K562 (cell line): ENCODE measurements around the gene MKLN1. TPM values are rescaled to one million over a fixed set of nuclear protein-coding genes. Genes with fewer than 3 reads are reported as not detected.

Source experiments
- ATAC-seq: fragments of 200-7000 bp; cut with Tn5 transposase; 3 replicates; pipeline ENCODE4 v1.9.1; 2020; ENCODE audit warnings: moderate library complexity
- BruUV-seq: library from RNA; stranded (reverse); fragments of 400-500 nt; replicated peaks from 2 replicates; lab custom pipeline; 2021; lab: Mats Ljungman, UMichigan
- CTCF ChIA-PET: fragments of 300-600 bp; formaldehyde crosslinking; extraction: SDS; loops from one replicate; lab custom pipeline; 2021; ENCODE audit warnings: low intra/inter-chr PET ratio; lab: Yijun Ruan, JAX
- POLR2A ChIA-PET: fragments of 300-600, 350-650 bp; sonication (Branson Sonifier 250); formaldehyde crosslinking; extraction: SDS; loops from one replicate; lab custom pipeline; 2021; ENCODE audit warnings: antibody characterized with exemption, inconsistent platforms; lab: Yijun Ruan, JAX
- DNase-seq, 4 experiments: peaks; one replicate each; pipeline versions ENCODE4 v3.0.0 to v3.0.0-alpha.2; 2011 to 2018; ENCODE audit warnings: low spot score in 3 of 4, mixed read lengths in 3 of 4; ENCODE audit errors: extremely low read depth in 1 of 4
- FAIRE-seq: peaks from 2 replicates; lab custom pipeline; 2011; peaks lifted over from hg19 to GRCh38; lab: Jason Lieb, UNC
- H2AFZ ChIP-seq: 2 replicates; pipeline ENCODE4 v1.6.0; 2011; ENCODE audit warnings: low read depth, low read length, control low read depth, inconsistent platforms
- H3K27ac ChIP-seq: fragments of 200-600 bp; 3 replicates; pipeline ENCODE4 v1.8.0; 2011; ENCODE audit warnings: low read depth, mild to moderate bottlenecking, control low read depth, inconsistent platforms, low read length, moderate library complexity, mixed read lengths; ENCODE audit errors: extremely low read depth
- H3K27me3 ChIP-seq, 2 experiments: fragments of 300-600 bp in 1 of 2; 2 replicates in 1 of 2; 3 replicates in 1 of 2; pipeline versions ENCODE4 v1.6.0 to v1.8.0; 2011; ENCODE audit warnings: inconsistent platforms in 2 of 2, low read length in 2 of 2, mild to moderate bottlenecking in 1 of 2, mixed read lengths in 1 of 2, moderate library complexity in 1 of 2; ENCODE audit not compliant: control insufficient read depth in 2 of 2, insufficient read depth in 2 of 2
- H3K36me3 ChIP-seq: fragments of 300-600 bp; 3 replicates; pipeline ENCODE4 v1.8.0; 2011; ENCODE audit warnings: mild to moderate bottlenecking, low read length, inconsistent platforms; ENCODE audit not compliant: control insufficient read depth, insufficient read depth
- H3K4me1 ChIP-seq, 2 experiments: fragments of 200-600 bp in 1 of 2; replicated peaks in 1 of 2; 2 replicates in 1 of 2; 3 replicates in 1 of 2; pipeline versions ENCODE4 v1.5.1 to v1.8.0; 2011; ENCODE audit warnings: inconsistent platforms in 2 of 2, low read length in 2 of 2, mild to moderate bottlenecking in 1 of 2, mixed read lengths in 1 of 2, moderate library complexity in 1 of 2; ENCODE audit not compliant: control insufficient read depth in 2 of 2, insufficient read depth in 2 of 2
- H3K4me2 ChIP-seq: 2 replicates; pipeline ENCODE4 v1.6.1; 2011; ENCODE audit warnings: low read length, control low read depth, inconsistent platforms, mixed read lengths; ENCODE audit not compliant: insufficient read depth
- H3K4me3 ChIP-seq: fragments of 200-600 bp; sonication (generic), shearing (Covaris generic); 2 replicates; pipeline ENCODE4 v1.5.1; 2016; ENCODE audit warnings: control low read depth, inconsistent platforms
- H3K79me2 ChIP-seq: fragments of 200-600 bp; 3 replicates; pipeline ENCODE4 v1.8.0; 2011; ENCODE audit warnings: low read length, inconsistent platforms; ENCODE audit not compliant: control insufficient read depth, insufficient read depth
- H3K9ac ChIP-seq, 2 experiments: 2 replicates each; pipeline versions ENCODE4 v1.6.0 to v1.6.1; 2011; ENCODE audit warnings: low read depth in 2 of 2, low read length in 2 of 2, control low read depth in 1 of 2, inconsistent platforms in 1 of 2, mild to moderate bottlenecking in 1 of 2, mixed read lengths in 1 of 2; ENCODE audit not compliant: insufficient read depth in 1 of 2
- H3K9me1 ChIP-seq: one replicate; pipeline ENCODE4 v1.6.0; 2011; ENCODE audit warnings: inconsistent platforms, mild to moderate bottlenecking, low read length, moderate library complexity; ENCODE audit not compliant: control insufficient read depth, insufficient read depth
- H3K9me3 ChIP-seq: replicated peaks from 2 replicates; pipeline ENCODE4 v1.5.1; 2011; ENCODE audit warnings: low read depth, low read length, inconsistent platforms; ENCODE audit not compliant: control insufficient read depth, insufficient read depth
- H4K20me1 ChIP-seq: replicated peaks from 2 replicates; pipeline ENCODE4 v1.6.1; 2011; ENCODE audit warnings: low read length, inconsistent platforms, mixed read lengths; ENCODE audit not compliant: control insufficient read depth, insufficient read depth
- ETV6 ChIP-seq, 3 experiments: fragments of 150-350 bp in 1 of 3; sonication (generic) in 1 of 3; formaldehyde crosslinking in 1 of 3; IDR thresholded peaks; 2 replicates each; pipeline versions ENCODE4 v1.6.1 to v1.8.0; 2014 to 2022; ENCODE audit warnings: borderline replicate concordance in 2 of 3, low read depth in 2 of 3, antibody characterized with exemption in 1 of 3, low read length in 1 of 3, mild to moderate bottlenecking in 1 of 3, missing genetic modification reagents in 1 of 3
- PML ChIP-seq: IDR thresholded peaks from 2 replicates; pipeline ENCODE4 v1.6.1; 2012; ENCODE audit warnings: low read length, inconsistent platforms
- SMARCE1 ChIP-seq: fragments of 450-650 bp; IDR thresholded peaks from 2 replicates; pipeline ENCODE4 v1.7.1; 2016; ENCODE audit warnings: mild to moderate bottlenecking
- STAT5B ChIP-seq: fragments of 250-450 bp; sonication (Bioruptor Pico); IDR thresholded peaks from 2 replicates; pipeline ENCODE4 v1.8.0; 2021; ENCODE audit warnings: mild to moderate bottlenecking, inconsistent platforms
- WGBS: fragments of 100-300 bp; shearing (Covaris generic); methylation state at CpG from one replicate; pipeline ENCODE4 v1.1.6; 2016; ENCODE audit warnings: low coverage, mixed read lengths; ENCODE audit not compliant: insufficient coverage; ENCODE audit errors: missing lambda C conversion rate; 5-methylcytosine and 5-hydroxymethylcytosine counted together
- in situ Hi-C: fragments of 300-500 bp; cut with MboI; formaldehyde crosslinking; loops from 4 replicates; pipeline ENCODE4 v1.15.0; 2018; ENCODE audit warnings: inconsistent platforms, mixed read lengths
- intact Hi-C: fragments of 100-400 bp; cut with micrococcal nuclease; formaldehyde crosslinking; loops from 2 replicates; pipeline ENCODE4 v1.14.2; 2022
- polyA plus RNA-seq, 8 experiments: library from polyadenylated mRNA; depleted of rRNA in 4 of 8; stranded (reverse) in 5 of 8; unstranded in 3 of 8; fragments of >200 nt; fragmentation: Nextera tagmentation in 2 of 8; fragmentation: Illumina TruSeq in 1 of 8; extraction: Ambion mirVana in 2 of 8; extraction: Trizol in 1 of 8; gene quantifications; 2 replicates each; pipeline versions ENCODE4 v1.2.1 to v1.2.3, GENCODE V29; 2011 to 2014; ENCODE audit warnings: inconsistent platforms in 1 of 8, missing spikeins in 1 of 8
- total RNA-seq, 7 experiments: library from RNA; depleted of rRNA in 6 of 7; stranded (reverse); fragments of >200 nt in 6 of 7; fragmentation: Illumina TruSeq in 2 of 7; extraction: Trizol in 2 of 7; gene quantifications; 2 replicates each; pipeline versions ENCODE4 v1.2.1 to v1.2.3, GENCODE V29; 2011 to 2021; ENCODE audit warnings: low replicate concordance in 1 of 7

MKLN1 gene
- total and polyA plus RNA-seq, 9 of the 15 experiments (the other 6 are each of a cell fraction or from before 2014, with no cell fraction given): 18.6 to 80.4 (median 56.0) TPM

- no peaks in the 10 kb centered on the region for H3K9me1 ChIP-seq
- intact Hi-C loops (no loop called here), in situ Hi-C loops (no loop called here)
- H3K27ac ChIP-seq: no peak overlapping the region
- H3K4me2 ChIP-seq: no peak overlapping the region
- H3K9ac ChIP-seq: no peak overlapping the region
- ATAC-seq (no peak), FAIRE-seq (no peak), DNase-seq (no peak)
- H3K79me2 ChIP-seq: no peaks in the 10 kb centered on the region
- 4% methylated on average over 12 of the region's 12 CpGs for WGBS
- no peaks in the 10 kb centered on the region for H3K9me3 ChIP-seq
- H3K36me3 ChIP-seq: no peaks in the 10 kb centered on the region
- H3K4me3 ChIP-seq: no peak overlapping the region
- H3K27me3 ChIP-seq: peaks cover 54 to 94% of the 10 kb centered on the region in 2 experiments
- H3K4me1 ChIP-seq: peaks cover 0 to 5% of the 10 kb centered on the region in 2 experiments; a peak in 2 of 5 replicates
- POLR2A ChIA-PET: interaction anchor here (0.7 kb wide), 1 partner anchor 374 kb away, joined by 3 read pairs; no protein-coding TSS in a partner anchor
- H4K20me1 ChIP-seq: peaks cover 15% of the 10 kb centered on the region
- no TSS peak for BruUV-seq
- no peak overlapping the region for H2AFZ ChIP-seq
- CTCF ChIA-PET: no interaction called here
- TF ChIP-seq PML (no peak), ETV6 (IDR thresholded peaks at IDR 0.05; ENCODE audit: borderline replicate concordance in 1 of 2, low read depth in 2 of 2, low read length in 1 of 2) (no peak), ETV6 (CRISPR knock-in tag; IDR thresholded peaks at IDR 0.05; ENCODE audit: borderline replicate concordance) (no peak), STAT5B (CRISPR knock-in tag) (no peak), SMARCE1 (no peak)
These were observed 209.9 kb downstream of the MKLN1 start for GRCh38 chr7:131537571-131537978.
